ENCODE results near the gene ADARB2. TPM values are rescaled to one million over a fixed set of nuclear protein-coding genes. Genes with fewer than 3 reads are reported as not detected.
"Not testable (repeated sequence)": the region's sequence is repeated elsewhere in the genome, so short reads cannot be mapped to it uniquely, and the experiment has no call there.

ADARB2 gene
- total and polyA plus RNA-seq, 11 donors, result 0.07 to 1.2 (median 0.28) TPM; not detected in 4

DNA sequence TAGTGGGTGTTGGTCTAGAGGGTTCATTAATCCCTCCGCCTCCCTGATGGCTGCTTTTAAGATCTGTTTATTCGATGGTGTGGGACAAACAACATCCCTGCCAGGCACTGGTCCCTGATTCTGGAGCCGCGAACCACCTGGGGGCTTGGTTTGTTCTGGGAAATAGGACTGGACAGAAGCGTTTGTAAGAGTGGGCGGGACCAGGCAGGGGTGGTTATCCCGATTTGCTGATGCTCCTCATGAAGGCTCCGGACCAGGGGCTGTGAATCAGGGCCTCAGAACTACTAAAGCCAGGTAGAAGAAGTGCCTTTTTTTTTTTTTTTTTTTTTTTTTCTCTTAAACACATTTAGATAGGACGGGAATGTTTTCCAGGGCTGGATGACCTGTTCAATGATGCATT, 407.7 kb downstream of the ADARB2 start:
- WGBS, 4 donors, result 81 to 87% (median 82%) methylated on average over 9 of the region's 9 CpGs
- DNase-seq, result no peak
- TF ChIP-seq, protein P1, sequence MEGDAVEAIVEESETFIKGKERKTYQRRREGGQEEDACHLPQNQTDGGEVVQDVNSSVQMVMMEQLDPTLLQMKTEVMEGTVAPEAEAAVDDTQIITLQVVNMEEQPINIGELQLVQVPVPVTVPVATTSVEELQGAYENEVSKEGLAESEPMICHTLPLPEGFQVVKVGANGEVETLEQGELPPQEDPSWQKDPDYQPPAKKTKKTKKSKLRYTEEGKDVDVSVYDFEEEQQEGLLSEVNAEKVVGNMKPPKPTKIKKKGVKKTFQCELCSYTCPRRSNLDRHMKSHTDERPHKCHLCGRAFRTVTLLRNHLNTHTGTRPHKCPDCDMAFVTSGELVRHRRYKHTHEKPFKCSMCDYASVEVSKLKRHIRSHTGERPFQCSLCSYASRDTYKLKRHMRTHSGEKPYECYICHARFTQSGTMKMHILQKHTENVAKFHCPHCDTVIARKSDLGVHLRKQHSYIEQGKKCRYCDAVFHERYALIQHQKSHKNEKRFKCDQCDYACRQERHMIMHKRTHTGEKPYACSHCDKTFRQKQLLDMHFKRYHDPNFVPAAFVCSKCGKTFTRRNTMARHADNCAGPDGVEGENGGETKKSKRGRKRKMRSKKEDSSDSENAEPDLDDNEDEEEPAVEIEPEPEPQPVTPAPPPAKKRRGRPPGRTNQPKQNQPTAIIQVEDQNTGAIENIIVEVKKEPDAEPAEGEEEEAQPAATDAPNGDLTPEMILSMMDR (IDR thresholded peaks at IDR 0.05), result no peak
- no peak for TF ChIP-seq POLR2A (IDR thresholded peaks at IDR 0.05)
- intact Hi-C loops (cut with DNase I), result no loop called here
- no peak overlapping the region for H3K4me3 ChIP-seq
- no peaks in the 10 kb centered on the region for H3K4me1 ChIP-seq
- H3K9me3 ChIP-seq, result peaks cover 0 to 6% (median 0%) of the 10 kb centered on the region in 12 donors
- H3K27me3 ChIP-seq, result peaks cover 0 to 24% (median 0%) of the 10 kb centered on the region in 9 donors
- no peaks in the 10 kb centered on the region for H3K36me3 ChIP-seq
- no peak for ATAC-seq
- no peak overlapping the region for H3K27ac ChIP-seq

DNA sequence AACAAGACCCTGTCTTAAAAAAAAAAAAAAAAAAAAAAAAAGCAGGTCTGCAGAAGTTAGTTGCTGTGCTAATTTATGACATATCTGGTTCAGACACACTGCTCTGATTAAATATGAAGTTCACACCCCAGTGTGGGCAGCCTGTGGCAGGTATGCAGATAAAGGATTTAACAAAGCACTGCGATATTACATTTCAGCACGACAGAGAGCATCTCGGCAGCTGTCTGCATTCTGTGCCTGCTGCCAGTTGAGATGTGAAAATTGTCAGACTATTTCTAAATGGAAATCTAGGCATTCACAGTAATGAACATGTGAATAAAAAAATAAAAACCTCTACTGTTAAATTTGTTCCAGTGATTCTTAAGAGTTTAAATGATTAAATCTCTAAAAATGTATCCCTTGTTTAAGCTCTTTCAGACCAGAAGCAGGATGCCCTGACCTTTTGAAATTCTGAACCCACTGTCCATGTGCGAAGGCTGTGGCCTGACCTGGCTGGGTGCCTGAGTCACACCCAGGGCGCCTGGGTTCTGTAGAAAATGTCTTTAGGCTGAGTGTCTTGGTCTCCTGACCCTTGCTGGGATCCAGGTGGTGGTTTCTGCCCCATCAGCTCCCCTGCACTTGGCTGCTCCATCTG, 408.2 kb downstream of the ADARB2 start:
- TF ChIP-seq, protein P1 (IDR thresholded peaks at IDR 0.05), result no peak
- TF ChIP-seq POLR2A (IDR thresholded peaks at IDR 0.05), result no peak
- Histone ChIP-seq H3K9me3 (peaks cover 0 to 6% (median 0%) of the 10 kb centered on the region in 12 donors), H3K4me1 (no peaks in the 10 kb centered on the region), H3K4me3 (no peak overlapping the region), H3K27ac (no peak overlapping the region), H3K36me3 (no peaks in the 10 kb centered on the region), H3K27me3 (peaks cover 0 to 24% (median 0%) of the 10 kb centered on the region in 9 donors)
- intact Hi-C loops (cut with DNase I), result no loop called here
- 56 to 77% (median 74%) methylated on average over 5 of the region's 5 CpGs for WGBS, 4 donors
- DNase-seq, result no peak
- no peak for ATAC-seq

DNA sequence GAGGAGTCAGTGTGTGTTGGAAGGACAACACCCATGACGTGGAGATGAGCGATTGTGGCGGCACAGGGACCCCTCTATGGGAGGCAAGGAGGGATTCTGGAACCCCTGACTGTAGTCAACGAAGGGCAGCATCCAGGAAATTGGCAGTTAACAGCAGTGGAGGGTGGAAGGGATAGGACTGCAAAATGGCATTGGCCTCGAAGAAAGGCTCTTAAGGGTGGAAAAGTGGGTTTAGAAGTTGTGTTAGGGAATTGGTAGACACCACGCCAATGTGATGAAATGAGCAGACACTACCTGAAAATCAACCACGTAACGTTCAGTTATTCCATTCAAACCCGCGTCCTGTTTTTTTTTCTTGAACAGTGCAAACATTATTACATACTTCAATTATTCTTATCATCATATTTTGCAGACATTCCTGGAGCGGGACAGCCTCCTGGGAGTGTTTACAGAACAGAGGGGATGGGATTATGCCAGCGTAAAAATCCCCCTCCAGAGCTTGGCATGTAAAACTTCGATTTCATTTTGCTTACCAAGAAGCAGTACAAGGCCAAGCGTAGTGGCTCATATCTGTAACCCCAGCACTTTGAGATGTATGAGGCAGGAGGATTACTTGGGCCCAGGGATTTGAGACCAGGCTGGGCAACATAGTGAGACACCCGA, 409.0 kb downstream of the ADARB2 start:
- Histone ChIP-seq H3K27me3 (peaks cover 0 to 24% (median 0%) of the 10 kb centered on the region in 9 donors), H3K4me1 (no peaks in the 10 kb centered on the region), H3K36me3 (no peaks in the 10 kb centered on the region), H3K4me3 (no peak overlapping the region), H3K27ac (no peak overlapping the region), H3K9me3 (peaks cover 0 to 6% (median 0%) of the 10 kb centered on the region in 12 donors)
- DNase-seq, result no peak
- ATAC-seq, result no peak
- WGBS, 4 donors, result 83 to 86% (median 86%) methylated on average over 15 of the region's 15 CpGs
- TF ChIP-seq, protein P1 (IDR thresholded peaks at IDR 0.05), result no peak
- no peak for TF ChIP-seq POLR2A (IDR thresholded peaks at IDR 0.05)
- intact Hi-C loops (cut with DNase I), result no loop called here

DNA sequence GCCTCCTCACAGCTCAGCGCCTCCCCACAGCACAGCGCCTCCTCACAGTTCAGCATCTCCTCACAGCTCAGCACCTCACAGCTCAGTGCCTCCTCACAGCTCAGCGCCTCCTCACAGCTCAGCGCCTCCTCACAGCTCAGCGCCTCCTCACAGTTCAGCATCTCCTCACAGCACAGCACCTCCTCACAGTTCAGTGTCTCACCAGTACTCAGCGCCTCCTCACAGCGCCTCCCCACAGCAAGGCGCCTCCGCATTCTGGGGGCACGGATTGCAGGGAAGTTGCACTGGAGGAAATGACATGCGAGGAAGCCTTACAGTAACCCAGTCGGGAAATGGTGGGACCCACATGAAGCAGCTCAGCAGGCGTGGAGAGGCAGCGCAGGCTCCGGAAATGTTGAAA, 409.6 kb downstream of the ADARB2 start:
- 85 to 87% (median 86%) methylated on average over 15 of the region's 15 CpGs for WGBS, 4 donors
- intact Hi-C loops (cut with DNase I), result no loop called here
- ATAC-seq (no peak), DNase-seq (no peak)
- TF ChIP-seq POLR2A (IDR thresholded peaks at IDR 0.05), result no peak
- TF ChIP-seq, protein P1 (IDR thresholded peaks at IDR 0.05), result no peak
- H3K36me3 ChIP-seq, result no peaks in the 10 kb centered on the region
- peaks cover 0 to 24% (median 0%) of the 10 kb centered on the region in 9 donors for H3K27me3 ChIP-seq
- no peaks in the 10 kb centered on the region for H3K4me1 ChIP-seq
- H3K4me3 ChIP-seq, result no peak overlapping the region
- H3K9me3 ChIP-seq, result peaks cover 0 to 6% (median 0%) of the 10 kb centered on the region in 12 donors
- H3K27ac ChIP-seq, result no peak overlapping the region

DNA sequence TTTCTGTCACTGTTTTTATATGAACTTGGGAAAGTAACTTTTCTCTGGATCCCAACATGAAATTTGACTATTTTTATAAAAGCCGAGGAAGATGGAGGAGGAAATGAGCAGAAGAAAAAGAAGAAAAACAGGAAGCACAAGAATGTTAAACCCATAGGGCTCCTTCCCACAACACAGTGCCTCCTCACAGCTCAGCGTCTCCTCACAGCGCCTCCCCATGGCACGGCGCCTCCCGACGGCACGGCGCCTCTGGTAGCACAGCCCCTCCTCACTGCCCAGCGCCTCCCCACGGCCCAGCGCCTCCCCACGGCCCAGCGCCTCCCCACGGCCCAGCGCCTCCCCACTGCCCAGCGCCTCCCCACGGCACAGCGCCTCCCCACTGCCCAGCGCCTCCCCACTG, 410.8 kb downstream of the ADARB2 start:
- H3K36me3 ChIP-seq; H3K9me3 ChIP-seq; H3K27ac ChIP-seq; H3K4me3 ChIP-seq; ATAC-seq; DNase-seq; H3K4me1 ChIP-seq; intact Hi-C loops (cut with DNase I): not testable (repeated sequence)
- WGBS, 4 donors, result 79 to 89% (median 84%) methylated on average over 14 to 20 of the region's 20 CpGs
- H3K27me3 ChIP-seq, result peaks cover 0 to 24% (median 2%) of the 10 kb centered on the region in 9 donors
